ENCODE data around the gene ILK.

Gene ILK

DNA sequence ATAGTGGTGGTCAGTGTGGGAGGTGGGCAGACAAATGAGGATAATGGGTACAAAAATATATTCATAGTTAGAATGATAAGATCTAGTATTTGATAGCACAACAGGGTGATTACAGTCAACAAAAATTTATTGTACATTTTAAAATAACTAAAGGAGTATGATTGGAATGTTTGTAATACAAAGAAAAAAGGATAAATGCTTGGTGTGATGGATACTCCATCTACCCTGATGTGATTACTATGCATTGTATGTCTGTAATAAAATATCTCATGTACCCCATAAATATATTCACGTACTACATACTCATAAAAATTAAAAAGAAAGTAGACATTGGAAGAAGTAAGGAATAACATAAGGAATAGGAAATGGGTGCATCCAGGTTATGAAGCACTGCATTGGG is 15.6 kb upstream of the ILK start:
- peaks cover 0 to 5% (median 3%) of the 10 kb centered on the region in 5 donors for H3K9me3 ChIP-seq (ENCODE audit: control insufficient read depth in 5 of 5, low read length in 5 of 5)
- no peak overlapping the region for H3K9ac ChIP-seq (ENCODE audit: low read length in 5 of 5)
- no peak overlapping the region for H3K27ac ChIP-seq (ENCODE audit: low read depth, low read length)
- peaks cover 1 to 15% (median 5%) of the 10 kb centered on the region in 5 donors for H3K4me1 ChIP-seq (ENCODE audit: control insufficient read depth in 5 of 5, insufficient read depth in 5 of 5, low read length in 5 of 5)
- H3K27me3 ChIP-seq (ENCODE audit: control insufficient read depth in 5 of 5, insufficient read depth in 4 of 5, low read length in 5 of 5): no peaks in the 10 kb centered on the region
- no peak overlapping the region for H3K4me3 ChIP-seq (ENCODE audit: low read depth in 1 of 5, low read length in 5 of 5)
- H3K36me3 ChIP-seq (ENCODE audit: control insufficient read depth in 5 of 5, insufficient read depth in 5 of 5, low read length in 5 of 5): peaks cover 0 to 15% (median 9%) of the 10 kb centered on the region in 5 donors

DNA sequence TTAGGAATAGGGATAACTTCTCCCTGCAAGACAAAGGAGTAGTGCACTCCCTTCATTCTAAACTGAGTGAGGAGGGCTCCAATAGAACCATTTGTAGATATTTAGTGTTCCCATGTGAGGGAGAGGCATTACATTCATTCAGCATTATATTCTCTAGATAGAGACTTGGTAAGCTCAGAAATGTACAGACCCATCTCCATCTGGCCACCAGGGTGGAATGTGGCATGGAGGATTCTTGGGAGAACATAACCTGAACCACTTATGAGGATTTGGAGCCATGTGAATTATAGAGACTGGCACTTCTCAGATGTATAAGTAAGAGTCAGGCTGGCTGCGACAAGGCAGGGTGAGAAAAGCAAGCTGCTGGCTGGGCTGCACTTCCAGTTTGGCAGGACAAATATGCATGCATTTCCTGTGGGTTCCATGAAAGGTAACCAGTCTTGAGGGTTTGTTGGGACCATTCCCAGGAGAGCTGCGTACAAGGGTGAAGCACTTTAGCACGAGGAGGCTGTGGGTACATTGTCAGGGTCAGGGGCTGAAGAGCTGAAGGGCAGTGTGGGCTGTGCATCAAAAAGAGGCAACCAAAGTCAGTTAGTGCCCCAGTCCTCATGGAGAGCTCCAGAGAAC is 9.3 kb upstream of the ILK start:
- Histone ChIP-seq H3K27ac (ENCODE audit: low read depth, low read length) (no peak overlapping the region), H3K9ac (ENCODE audit: low read length in 5 of 5) (no peak overlapping the region), H3K36me3 (ENCODE audit: control insufficient read depth in 5 of 5, insufficient read depth in 5 of 5, low read length in 5 of 5) (peaks cover 20 to 44% (median 33%) of the 10 kb centered on the region in 5 donors), H3K27me3 (ENCODE audit: control insufficient read depth in 5 of 5, insufficient read depth in 4 of 5, low read length in 5 of 5) (no peaks in the 10 kb centered on the region), H3K4me3 (ENCODE audit: low read depth in 1 of 5, low read length in 5 of 5) (no peak overlapping the region), H3K4me1 (ENCODE audit: control insufficient read depth in 5 of 5, insufficient read depth in 5 of 5, low read length in 5 of 5) (peaks cover 0 to 32% (median 15%) of the 10 kb centered on the region in 5 donors), H3K9me3 (ENCODE audit: control insufficient read depth in 5 of 5, low read length in 5 of 5) (no peaks in the 10 kb centered on the region)

DNA sequence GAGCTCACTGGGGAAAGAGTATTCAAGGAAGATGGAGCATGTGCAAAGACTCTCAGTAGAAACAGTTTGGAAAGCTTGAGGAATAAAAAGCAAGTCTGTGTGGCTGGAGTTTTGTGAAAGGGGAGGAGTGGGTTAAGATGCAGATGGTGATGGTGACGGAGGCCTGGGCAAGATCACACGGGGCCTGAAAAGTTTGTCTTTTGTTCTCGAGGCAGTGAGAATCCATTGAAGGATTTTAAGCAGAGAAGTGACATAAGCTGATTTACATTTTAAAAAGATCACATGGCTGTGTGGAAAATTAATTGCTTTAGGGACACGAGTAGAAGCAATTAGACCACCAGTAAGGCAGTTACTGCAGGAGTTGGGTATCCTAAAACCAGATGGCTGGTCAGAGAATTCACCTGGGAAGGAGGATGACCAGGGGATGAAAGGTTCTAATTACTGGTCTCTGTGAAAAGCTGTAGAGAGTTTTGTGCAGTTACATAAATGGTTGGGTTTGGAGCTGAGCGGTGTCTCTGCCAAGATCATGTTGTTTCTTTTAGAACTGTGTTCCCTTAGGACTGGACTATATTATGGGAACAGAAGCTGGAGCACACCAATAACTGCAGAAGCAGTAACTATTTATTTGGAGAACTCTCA is 7.2 kb upstream of the ILK start:
- H3K4me1 ChIP-seq (ENCODE audit: control insufficient read depth in 5 of 5, insufficient read depth in 5 of 5, low read length in 5 of 5): peaks cover 0 to 32% (median 16%) of the 10 kb centered on the region in 5 donors
- H3K4me3 ChIP-seq (ENCODE audit: low read depth in 1 of 5, low read length in 5 of 5): no peak overlapping the region
- peak overlapping the region in 3 of 5 donors; percentile 2 to 42 (median 13) for H3K9ac ChIP-seq (ENCODE audit: low read length in 5 of 5)
- H3K9me3 ChIP-seq (ENCODE audit: control insufficient read depth in 5 of 5, low read length in 5 of 5): no peaks in the 10 kb centered on the region
- no peak overlapping the region for H3K27ac ChIP-seq (ENCODE audit: low read depth, low read length)
- H3K27me3 ChIP-seq (ENCODE audit: control insufficient read depth in 5 of 5, insufficient read depth in 4 of 5, low read length in 5 of 5): no peaks in the 10 kb centered on the region
- peaks cover 20 to 65% (median 54%) of the 10 kb centered on the region in 5 donors for H3K36me3 ChIP-seq (ENCODE audit: control insufficient read depth in 5 of 5, insufficient read depth in 5 of 5, low read length in 5 of 5)

DNA sequence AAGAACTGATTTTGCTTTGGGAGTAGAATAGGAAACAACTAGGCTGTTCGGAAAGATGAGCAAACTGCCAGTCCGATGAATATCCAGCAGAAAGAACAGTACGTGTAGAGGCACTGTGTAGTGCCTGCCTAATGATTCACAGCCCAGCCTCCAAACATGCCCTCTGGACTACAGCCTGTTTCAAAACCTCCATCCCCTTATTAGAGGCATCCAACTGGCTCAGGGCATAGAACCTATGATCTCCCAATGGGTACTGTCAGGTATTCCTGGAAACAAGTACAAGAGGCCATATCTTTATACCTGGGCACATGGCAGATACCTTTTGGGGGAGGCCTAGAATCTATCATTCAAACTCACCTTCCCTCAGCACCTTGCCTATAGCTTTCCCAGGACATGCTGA is 5.0 kb upstream of the ILK start:
- H3K9ac ChIP-seq (ENCODE audit: low read length in 5 of 5): no peak overlapping the region

DNA sequence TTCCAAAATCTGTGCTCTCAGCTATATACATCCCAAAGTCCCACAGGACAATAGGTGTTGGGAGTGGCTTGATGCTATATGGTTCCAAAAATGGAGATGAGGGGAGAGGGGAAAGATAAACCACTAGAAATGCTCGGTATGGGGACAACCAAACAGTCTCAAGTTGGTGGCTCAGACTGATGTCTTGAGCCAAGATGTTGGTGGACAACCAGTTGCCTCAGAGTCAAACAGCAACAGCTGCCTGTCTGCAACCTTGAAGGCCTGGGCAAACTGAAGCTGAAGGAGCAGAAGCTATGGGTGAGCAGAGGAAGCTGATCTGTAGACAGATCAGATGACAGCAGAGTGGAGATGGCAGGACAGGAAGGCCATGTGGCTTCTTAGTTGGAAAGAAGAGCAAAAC is 4.1 kb upstream of the ILK start:
- Histone ChIP-seq H3K9me3 (ENCODE audit: control insufficient read depth in 5 of 5, low read length in 5 of 5) (no peaks in the 10 kb centered on the region), H3K4me3 (ENCODE audit: low read depth in 1 of 5, low read length in 5 of 5) (no peak overlapping the region), H3K4me1 (ENCODE audit: control insufficient read depth in 5 of 5, insufficient read depth in 5 of 5, low read length in 5 of 5) (peaks cover 4 to 45% (median 37%) of the 10 kb centered on the region in 5 donors), H3K27me3 (ENCODE audit: control insufficient read depth in 5 of 5, insufficient read depth in 4 of 5, low read length in 5 of 5) (no peaks in the 10 kb centered on the region), H3K27ac (ENCODE audit: low read depth, low read length) (no peak overlapping the region), H3K9ac (ENCODE audit: low read length in 5 of 5) (no peak overlapping the region), H3K36me3 (ENCODE audit: control insufficient read depth in 5 of 5, insufficient read depth in 5 of 5, low read length in 5 of 5) (peaks cover 5 to 49% (median 38%) of the 10 kb centered on the region in 5 donors)

More for the DNA sequence above, 5.0 kb upstream of the ILK start:
- Histone ChIP-seq H3K4me1 (ENCODE audit: control insufficient read depth in 5 of 5, insufficient read depth in 5 of 5, low read length in 5 of 5) (peaks cover 4 to 49% (median 35%) of the 10 kb centered on the region in 5 donors), H3K36me3 (ENCODE audit: control insufficient read depth in 5 of 5, insufficient read depth in 5 of 5, low read length in 5 of 5) (peaks cover 10 to 57% (median 43%) of the 10 kb centered on the region in 5 donors), H3K4me3 (ENCODE audit: low read depth in 1 of 5, low read length in 5 of 5) (no peak overlapping the region), H3K27me3 (ENCODE audit: control insufficient read depth in 5 of 5, insufficient read depth in 4 of 5, low read length in 5 of 5) (no peaks in the 10 kb centered on the region), H3K9me3 (ENCODE audit: control insufficient read depth in 5 of 5, low read length in 5 of 5) (no peaks in the 10 kb centered on the region), H3K27ac (ENCODE audit: low read depth, low read length) (no peak overlapping the region)

DNA sequence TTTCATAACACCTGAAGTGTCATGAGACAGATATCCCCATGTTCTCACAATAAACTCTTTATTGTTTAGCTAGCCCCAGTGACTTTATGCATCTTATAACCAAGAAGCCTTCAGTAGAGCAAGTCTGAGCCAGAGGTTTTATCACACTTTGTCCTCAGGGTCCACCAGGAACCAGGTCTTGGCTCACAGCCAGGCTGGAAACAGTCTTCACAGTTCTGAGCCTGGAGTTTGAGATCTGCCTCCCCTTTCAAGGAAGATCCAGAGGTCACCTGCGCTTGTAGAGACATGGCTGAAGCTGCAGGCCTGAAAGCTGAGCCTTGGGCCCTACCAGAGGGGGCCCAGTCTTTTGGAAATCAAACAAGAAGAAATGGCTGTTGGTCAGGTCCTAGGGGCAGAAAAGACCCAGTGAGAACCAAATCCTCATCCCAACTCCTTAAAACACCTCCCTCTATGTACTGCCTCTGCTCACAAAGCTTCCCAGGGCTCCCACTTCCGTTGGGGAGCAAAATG is 3.6 kb upstream of the ILK start:
- no peak overlapping the region for H3K4me3 ChIP-seq (ENCODE audit: low read depth in 1 of 5, low read length in 5 of 5)
- H3K27me3 ChIP-seq (ENCODE audit: control insufficient read depth in 5 of 5, insufficient read depth in 4 of 5, low read length in 5 of 5): no peaks in the 10 kb centered on the region
- H3K4me1 ChIP-seq (ENCODE audit: control insufficient read depth in 5 of 5, insufficient read depth in 5 of 5, low read length in 5 of 5): peaks cover 4 to 46% (median 42%) of the 10 kb centered on the region in 5 donors
- peaks cover 5 to 46% (median 36%) of the 10 kb centered on the region in 5 donors for H3K36me3 ChIP-seq (ENCODE audit: control insufficient read depth in 5 of 5, insufficient read depth in 5 of 5, low read length in 5 of 5)
- H3K9ac ChIP-seq (ENCODE audit: low read length in 5 of 5): peak overlapping the region in 1 of 5 donors; percentile 8
- H3K9me3 ChIP-seq (ENCODE audit: control insufficient read depth in 5 of 5, low read length in 5 of 5): no peaks in the 10 kb centered on the region
- no peak overlapping the region for H3K27ac ChIP-seq (ENCODE audit: low read depth, low read length)

DNA sequence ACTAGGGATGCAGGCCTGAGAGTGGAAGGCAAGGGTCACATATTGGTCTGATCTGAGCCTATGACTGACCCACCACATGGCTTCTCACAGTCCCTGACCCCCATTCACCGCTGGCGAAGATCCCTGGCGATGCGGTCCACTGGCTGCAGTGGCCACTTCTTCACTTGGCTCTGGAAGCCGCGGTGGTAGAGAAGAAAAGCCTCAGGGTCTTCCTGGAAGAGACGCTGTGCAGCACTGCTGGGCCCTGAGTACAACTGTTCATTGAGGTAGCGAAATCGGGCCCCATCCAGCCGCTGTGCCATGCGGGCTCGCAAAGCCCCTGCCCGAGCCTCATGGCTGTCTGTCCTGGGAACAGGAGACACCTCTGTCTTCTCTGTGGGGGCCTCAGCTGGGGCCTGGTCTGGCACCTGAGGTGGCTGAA is 2.5 kb upstream of the ILK start:
- peaks cover 5 to 46% (median 36%) of the 10 kb centered on the region in 5 donors for H3K36me3 ChIP-seq (ENCODE audit: control insufficient read depth in 5 of 5, insufficient read depth in 5 of 5, low read length in 5 of 5)
- no peaks in the 10 kb centered on the region for H3K9me3 ChIP-seq (ENCODE audit: control insufficient read depth in 5 of 5, low read length in 5 of 5)
- no peaks in the 10 kb centered on the region for H3K27me3 ChIP-seq (ENCODE audit: control insufficient read depth in 5 of 5, insufficient read depth in 4 of 5, low read length in 5 of 5)
- no peak overlapping the region for H3K4me3 ChIP-seq (ENCODE audit: low read depth in 1 of 5, low read length in 5 of 5)
- H3K27ac ChIP-seq (ENCODE audit: low read depth, low read length): no peak overlapping the region
- peak overlapping the region in 1 of 5 donors; percentile 11 for H3K9ac ChIP-seq (ENCODE audit: low read length in 5 of 5)
- peaks cover 4 to 52% (median 47%) of the 10 kb centered on the region in 5 donors for H3K4me1 ChIP-seq (ENCODE audit: control insufficient read depth in 5 of 5, insufficient read depth in 5 of 5, low read length in 5 of 5)

DNA sequence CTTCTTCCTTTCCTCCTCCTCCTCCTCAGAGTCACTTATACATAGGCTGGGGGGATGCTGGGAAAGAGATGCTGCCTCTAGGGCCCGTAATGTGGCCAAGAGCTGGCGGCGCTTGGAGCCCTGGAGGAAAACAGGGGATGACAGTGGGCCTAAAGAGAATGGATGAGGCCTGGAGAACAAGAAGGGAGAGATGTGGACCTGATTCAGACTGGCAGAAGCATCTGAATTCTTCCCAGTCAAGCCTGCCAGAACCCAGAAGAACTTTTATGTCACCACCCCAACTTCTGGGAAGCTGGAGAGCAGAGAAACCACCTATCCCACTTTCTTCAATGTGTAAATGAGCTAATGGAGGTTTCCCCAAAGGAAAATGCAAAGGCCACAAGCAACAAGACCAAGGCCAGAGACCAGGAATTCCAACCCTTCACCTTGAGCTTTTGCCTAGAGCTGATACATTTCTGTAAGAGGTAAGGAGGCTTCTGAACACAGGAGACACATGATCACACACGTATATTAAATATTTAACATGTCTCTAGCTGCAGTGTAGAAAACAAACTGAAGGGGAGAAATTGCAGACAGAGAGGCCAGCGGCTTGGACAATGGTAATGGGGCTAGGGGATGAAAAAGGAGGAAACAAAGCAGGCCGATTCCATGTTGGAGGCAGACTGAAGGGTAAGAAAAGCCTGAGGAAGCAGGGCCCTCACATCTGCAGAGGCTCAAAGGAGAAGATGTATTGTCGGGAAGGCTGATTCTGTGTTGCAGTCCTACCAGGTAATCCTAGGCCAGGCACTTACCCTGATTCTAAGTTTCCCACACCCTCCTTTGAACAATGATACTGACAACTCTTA is 1.3 kb upstream of the ILK start:
- Histone ChIP-seq H3K4me1 (ENCODE audit: control insufficient read depth in 5 of 5, insufficient read depth in 5 of 5, low read length in 5 of 5) (peaks cover 6 to 52% (median 48%) of the 10 kb centered on the region in 5 donors), H3K27ac (ENCODE audit: low read depth, low read length) (peak overlapping the region; percentile 98), H3K27me3 (ENCODE audit: control insufficient read depth in 5 of 5, insufficient read depth in 4 of 5, low read length in 5 of 5) (no peaks in the 10 kb centered on the region), H3K4me3 (ENCODE audit: low read depth in 1 of 5, low read length in 5 of 5) (peak overlapping the region; percentile 90 to 98 (median 95)), H3K9me3 (ENCODE audit: control insufficient read depth in 5 of 5, low read length in 5 of 5) (no peaks in the 10 kb centered on the region), H3K9ac (ENCODE audit: low read length in 5 of 5) (peak overlapping the region; percentile 83 to 99 (median 97)), H3K36me3 (ENCODE audit: control insufficient read depth in 5 of 5, insufficient read depth in 5 of 5, low read length in 5 of 5) (peaks cover 5 to 37% (median 36%) of the 10 kb centered on the region in 5 donors)

DNA sequence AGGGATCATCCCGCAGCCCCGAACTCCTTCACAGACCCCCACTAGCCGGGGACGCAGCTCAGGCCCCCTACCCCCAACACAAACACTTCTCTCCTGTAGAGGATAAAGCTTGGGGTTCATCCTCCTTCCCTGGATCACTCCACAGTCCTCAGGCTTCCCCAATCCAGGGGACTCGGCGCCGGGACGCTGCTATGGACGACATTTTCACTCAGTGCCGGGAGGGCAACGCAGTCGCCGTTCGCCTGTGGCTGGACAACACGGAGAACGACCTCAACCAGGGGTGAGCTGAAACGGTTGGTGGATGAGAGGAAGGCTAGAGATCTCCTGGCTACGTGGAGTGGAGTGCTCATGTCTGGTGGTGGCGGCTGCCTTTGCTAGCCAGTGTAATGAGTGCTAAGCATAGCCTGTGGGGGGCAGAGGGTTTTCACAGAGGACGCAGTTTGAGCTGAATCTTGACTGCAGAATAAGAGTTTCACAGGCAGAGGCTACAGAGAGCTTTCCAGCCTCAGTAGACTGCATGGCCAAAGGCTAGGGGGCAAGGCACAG is 580 bp downstream of the ILK start:
- peaks cover 9 to 67% (median 59%) of the 10 kb centered on the region in 5 donors for H3K4me1 ChIP-seq (ENCODE audit: control insufficient read depth in 5 of 5, insufficient read depth in 5 of 5, low read length in 5 of 5)
- peak overlapping the region; percentile 98 for H3K27ac ChIP-seq (ENCODE audit: low read depth, low read length)
- no peaks in the 10 kb centered on the region for H3K27me3 ChIP-seq (ENCODE audit: control insufficient read depth in 5 of 5, insufficient read depth in 4 of 5, low read length in 5 of 5)
- peaks cover 5 to 42% (median 39%) of the 10 kb centered on the region in 5 donors for H3K36me3 ChIP-seq (ENCODE audit: control insufficient read depth in 5 of 5, insufficient read depth in 5 of 5, low read length in 5 of 5)
- peak overlapping the region; percentile 92 to 98 (median 96) for H3K4me3 ChIP-seq (ENCODE audit: low read depth in 1 of 5, low read length in 5 of 5)
- peak overlapping the region; percentile 75 to 98 (median 97) for H3K9ac ChIP-seq (ENCODE audit: low read length in 5 of 5)
- no peaks in the 10 kb centered on the region for H3K9me3 ChIP-seq (ENCODE audit: control insufficient read depth in 5 of 5, low read length in 5 of 5)
